WI38 (cell line): Measurements from ENCODE around the gene FUT9.

ENCODE experiments used
- H3K4me3 ChIP-seq: 2 replicates; pipeline ENCODE4 v1.5.1; 2011; ENCODE audit warnings: low read depth, mild to moderate bottlenecking, control low read depth, low read length
- TF ChIP-seq, protein P1 (sequence below): IDR thresholded peaks from 2 replicates; pipeline ENCODE4 v1.5.1; 2012; ENCODE audit warnings: low read depth, mild to moderate bottlenecking, control low read depth, low read length

The FUT9 gene

DNA sequence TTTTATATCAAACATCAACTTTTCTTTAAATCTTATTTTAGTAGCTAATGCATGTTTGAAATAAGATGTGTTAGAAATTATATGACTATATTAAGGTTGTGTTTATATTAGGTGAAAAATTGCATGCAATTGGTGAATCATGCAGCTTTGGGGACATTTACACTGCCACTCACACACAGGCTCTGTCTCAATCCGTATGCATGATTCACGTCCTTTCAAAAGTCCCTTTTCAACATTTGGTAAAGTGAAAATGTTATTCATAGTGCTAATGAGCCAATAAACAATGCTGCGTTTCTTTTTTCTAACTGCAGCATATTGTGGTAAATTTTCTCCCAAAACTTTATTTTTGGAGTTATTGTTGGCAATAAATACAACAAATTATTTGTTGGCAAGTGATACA, 198.0 kb downstream of the FUT9 start:
- no peak overlapping the region for H3K4me3 ChIP-seq
- TF ChIP-seq, protein P1, sequence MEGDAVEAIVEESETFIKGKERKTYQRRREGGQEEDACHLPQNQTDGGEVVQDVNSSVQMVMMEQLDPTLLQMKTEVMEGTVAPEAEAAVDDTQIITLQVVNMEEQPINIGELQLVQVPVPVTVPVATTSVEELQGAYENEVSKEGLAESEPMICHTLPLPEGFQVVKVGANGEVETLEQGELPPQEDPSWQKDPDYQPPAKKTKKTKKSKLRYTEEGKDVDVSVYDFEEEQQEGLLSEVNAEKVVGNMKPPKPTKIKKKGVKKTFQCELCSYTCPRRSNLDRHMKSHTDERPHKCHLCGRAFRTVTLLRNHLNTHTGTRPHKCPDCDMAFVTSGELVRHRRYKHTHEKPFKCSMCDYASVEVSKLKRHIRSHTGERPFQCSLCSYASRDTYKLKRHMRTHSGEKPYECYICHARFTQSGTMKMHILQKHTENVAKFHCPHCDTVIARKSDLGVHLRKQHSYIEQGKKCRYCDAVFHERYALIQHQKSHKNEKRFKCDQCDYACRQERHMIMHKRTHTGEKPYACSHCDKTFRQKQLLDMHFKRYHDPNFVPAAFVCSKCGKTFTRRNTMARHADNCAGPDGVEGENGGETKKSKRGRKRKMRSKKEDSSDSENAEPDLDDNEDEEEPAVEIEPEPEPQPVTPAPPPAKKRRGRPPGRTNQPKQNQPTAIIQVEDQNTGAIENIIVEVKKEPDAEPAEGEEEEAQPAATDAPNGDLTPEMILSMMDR: no peak

DNA sequence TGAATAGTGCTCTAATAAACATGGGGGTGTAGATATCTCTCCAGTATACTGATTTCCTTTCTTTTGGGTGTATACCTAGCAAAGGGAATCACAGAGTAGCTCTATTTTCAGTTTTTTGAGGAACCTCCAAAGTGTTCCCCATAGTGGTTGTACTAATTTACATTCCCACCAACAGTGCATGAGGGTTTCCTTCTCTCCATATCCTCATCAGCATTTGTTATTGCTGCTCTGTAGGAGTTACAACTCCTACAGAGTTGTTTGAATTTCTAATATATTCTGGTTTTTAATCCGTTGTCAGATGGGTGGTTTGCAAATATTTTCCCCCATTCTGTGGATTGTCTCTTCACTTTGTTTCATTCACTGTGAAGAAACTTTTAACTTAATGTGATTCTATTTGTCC, 207.9 kb downstream of the FUT9 start:
- TF ChIP-seq, protein P1: no peak
- H3K4me3 ChIP-seq: no peak overlapping the region

DNA sequence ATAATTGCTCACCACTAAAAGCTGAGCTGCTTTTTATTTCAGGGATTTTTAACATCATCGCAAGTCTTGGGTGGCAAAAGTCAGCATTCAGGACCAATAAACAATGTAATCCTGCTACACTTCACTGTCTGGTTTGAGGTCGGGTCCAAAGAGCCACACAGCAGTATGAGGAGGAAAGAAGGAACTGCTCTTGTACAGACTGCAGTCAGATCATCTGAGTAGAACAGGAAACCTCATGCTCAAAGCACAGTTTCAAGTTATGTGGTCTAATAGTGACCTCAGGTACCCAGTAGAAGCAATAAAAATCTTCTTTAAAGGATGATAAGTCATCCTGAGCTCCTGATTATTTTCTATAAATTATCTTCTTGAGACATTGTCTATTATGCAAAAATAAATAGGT, 211.4 kb downstream of the FUT9 start:
- H3K4me3 ChIP-seq: no peak overlapping the region
- TF ChIP-seq, protein P1: no peak

DNA sequence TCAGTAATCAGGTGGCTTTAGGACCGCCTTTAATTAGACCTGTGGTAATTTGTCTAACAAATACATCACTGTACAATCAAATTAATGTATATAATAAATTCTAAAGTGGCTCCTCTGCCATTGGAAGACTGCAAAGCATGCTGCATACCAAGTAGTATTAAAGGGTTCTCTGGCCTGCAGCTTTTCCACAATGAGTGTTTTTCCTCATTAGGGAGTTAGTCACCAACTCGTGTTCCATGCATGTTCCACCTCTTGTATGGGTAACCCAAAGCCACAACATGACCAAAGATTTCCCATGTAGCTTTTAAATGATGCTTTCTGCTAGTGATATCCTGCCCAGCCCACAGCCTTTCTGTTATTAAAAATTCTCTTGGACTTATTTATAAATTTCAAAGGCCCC, 218.7 kb downstream of the FUT9 start:
- TF ChIP-seq, protein P1: no peak
- no peak overlapping the region for H3K4me3 ChIP-seq

DNA sequence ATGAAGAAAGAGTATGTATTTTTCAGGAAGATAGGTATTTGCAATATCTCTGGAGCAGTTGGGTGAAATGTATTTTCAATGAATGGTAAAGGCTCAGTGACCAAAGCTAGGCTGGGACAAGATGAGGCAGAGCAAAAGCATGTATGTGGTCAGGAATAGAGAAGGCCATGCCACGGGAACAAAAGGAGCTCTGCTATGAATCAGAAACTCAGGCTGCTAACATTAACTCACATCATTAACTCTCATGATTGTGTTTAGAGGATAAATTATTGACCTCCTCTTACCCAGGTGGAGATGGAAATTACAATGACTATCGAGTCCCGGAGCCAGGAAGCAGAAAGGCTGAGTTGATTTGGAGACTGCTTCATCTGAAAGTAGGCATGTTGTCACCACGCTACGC, 220.2 kb downstream of the FUT9 start:
- TF ChIP-seq, protein P1: no peak
- H3K4me3 ChIP-seq: no peak overlapping the region

DNA sequence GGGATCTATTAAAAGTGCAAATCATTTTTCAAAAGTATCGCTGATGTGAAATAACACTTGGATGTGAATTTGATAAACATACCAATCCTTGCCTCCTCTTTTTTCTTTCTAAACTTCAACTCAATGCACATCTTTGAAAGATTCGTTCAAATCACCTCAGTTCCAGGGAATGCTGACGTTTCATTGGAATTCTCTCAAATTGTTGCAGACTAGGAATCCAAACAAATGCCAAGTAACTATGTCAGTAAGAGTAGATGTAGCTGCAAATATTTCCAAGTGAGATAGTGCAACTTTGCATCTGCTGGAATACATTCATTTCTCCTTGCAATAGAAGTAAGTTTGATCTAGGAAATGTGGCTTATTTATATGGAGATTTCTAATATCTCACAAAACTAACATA, 220.7 kb downstream of the FUT9 start:
- TF ChIP-seq, protein P1: no peak
- H3K4me3 ChIP-seq: no peak overlapping the region

DNA sequence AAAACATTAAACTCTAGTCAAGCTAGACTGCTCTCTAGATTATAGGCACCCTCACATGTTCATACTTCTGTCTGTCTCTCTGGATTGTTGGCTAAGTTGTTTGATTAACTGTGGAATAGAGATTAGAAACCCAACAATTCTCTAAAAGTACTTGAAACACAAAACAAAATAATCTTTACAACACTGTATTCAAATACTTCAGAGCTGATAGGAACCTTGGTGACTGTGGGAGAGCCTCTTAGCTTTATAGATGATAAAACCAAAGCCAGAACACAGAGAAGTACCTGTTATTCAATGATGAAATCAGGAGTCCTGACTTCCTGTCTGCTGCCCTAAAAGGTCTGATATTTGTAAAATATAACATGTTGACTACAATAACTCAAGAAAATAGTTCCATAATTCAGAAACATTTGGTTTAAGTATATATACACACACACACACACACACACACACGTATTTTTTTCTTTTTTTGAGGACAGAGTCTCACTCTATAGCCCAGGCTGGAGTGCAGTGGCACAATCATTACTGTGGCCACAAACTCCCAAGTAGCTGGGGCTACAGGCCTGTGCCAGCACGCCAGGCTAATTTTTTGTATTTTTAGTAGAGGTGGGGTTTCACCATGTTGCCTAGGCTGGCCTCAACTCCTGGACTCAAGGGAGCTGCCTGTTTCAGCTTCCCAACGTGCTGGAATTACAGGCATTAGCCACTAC, 222.0 kb downstream of the FUT9 start:
- TF ChIP-seq, protein P1: no peak

More for the DNA sequence above, 222.0 kb downstream of the FUT9 start:
- no peak overlapping the region for H3K4me3 ChIP-seq
